Measurements from ENCODE around the gene TMTC4. TPM values are rescaled to one million over a fixed set of nuclear protein-coding genes. Genes with fewer than 3 reads are reported as not detected.
A peak's percentile ranks its signal among the peaks of the same experiment; 100 is the strongest.

TMTC4 gene, protein sequence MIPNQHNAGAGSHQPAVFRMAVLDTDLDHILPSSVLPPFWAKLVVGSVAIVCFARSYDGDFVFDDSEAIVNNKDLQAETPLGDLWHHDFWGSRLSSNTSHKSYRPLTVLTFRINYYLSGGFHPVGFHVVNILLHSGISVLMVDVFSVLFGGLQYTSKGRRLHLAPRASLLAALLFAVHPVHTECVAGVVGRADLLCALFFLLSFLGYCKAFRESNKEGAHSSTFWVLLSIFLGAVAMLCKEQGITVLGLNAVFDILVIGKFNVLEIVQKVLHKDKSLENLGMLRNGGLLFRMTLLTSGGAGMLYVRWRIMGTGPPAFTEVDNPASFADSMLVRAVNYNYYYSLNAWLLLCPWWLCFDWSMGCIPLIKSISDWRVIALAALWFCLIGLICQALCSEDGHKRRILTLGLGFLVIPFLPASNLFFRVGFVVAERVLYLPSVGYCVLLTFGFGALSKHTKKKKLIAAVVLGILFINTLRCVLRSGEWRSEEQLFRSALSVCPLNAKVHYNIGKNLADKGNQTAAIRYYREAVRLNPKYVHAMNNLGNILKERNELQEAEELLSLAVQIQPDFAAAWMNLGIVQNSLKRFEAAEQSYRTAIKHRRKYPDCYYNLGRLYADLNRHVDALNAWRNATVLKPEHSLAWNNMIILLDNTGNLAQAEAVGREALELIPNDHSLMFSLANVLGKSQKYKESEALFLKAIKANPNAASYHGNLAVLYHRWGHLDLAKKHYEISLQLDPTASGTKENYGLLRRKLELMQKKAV
- total RNA-seq (ENCODE audit: unreplicated experiment), result 139 TPM
- long read RNA-seq, transcript TMTC4-202 (19 exons, 3,602 nt), result minor isoform, 7 of 48 reads
- long read RNA-seq, transcript TMTC4-203 (18 exons, 3,483 nt), result major isoform, 18 of 48 reads
- long read RNA-seq, partial matches to known transcripts, result 16 of 48 reads
- long read RNA-seq, other reads (novel, unspliced or antisense), result 7 of 48 reads

DNA sequence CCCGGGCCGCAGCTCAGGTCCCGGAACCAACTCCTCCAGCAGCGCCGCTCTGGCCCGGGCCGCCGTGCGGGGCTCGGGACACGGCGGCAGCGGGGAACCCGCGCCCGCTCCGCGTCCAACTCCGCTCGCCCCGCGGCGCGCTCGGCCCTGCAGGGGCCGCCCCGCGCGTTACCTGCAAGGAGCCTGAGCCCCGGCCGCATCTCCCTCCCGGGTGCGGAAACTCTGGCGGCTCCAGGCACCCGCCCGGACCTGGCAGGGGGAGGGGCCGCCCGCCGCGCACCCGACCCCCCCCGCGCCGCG lies at the start of gene TMTC4:
Gene TMTC4 (minus strand): TSS at position 224 of the 300 bp plus-strand sequence. CDS start 4,433 bp downstream, outside the sequence.
- TF ChIP-seq, protein P1, sequence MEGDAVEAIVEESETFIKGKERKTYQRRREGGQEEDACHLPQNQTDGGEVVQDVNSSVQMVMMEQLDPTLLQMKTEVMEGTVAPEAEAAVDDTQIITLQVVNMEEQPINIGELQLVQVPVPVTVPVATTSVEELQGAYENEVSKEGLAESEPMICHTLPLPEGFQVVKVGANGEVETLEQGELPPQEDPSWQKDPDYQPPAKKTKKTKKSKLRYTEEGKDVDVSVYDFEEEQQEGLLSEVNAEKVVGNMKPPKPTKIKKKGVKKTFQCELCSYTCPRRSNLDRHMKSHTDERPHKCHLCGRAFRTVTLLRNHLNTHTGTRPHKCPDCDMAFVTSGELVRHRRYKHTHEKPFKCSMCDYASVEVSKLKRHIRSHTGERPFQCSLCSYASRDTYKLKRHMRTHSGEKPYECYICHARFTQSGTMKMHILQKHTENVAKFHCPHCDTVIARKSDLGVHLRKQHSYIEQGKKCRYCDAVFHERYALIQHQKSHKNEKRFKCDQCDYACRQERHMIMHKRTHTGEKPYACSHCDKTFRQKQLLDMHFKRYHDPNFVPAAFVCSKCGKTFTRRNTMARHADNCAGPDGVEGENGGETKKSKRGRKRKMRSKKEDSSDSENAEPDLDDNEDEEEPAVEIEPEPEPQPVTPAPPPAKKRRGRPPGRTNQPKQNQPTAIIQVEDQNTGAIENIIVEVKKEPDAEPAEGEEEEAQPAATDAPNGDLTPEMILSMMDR (IDR thresholded peaks at IDR 0.05; ENCODE audit: partially characterized antibody, unreplicated experiment), result no peak
- DNase-seq, result no peak
- Mint-ChIP-seq H3K9me3 (ENCODE audit: unreplicated experiment) (peaks cover 23% of the 10 kb centered on the region), H3K27me3 (ENCODE audit: unreplicated experiment) (peaks cover 23% of the 10 kb centered on the region), H3K27ac (ENCODE audit: unreplicated experiment) (peak within 1 kb of the TSS; percentile 99), H3K4me3 (ENCODE audit: unreplicated experiment) (peak within 1 kb of the TSS; percentile 100), H3K4me1 (ENCODE audit: low read depth, unreplicated experiment) (peaks cover 34% of the 10 kb centered on the region), H3K36me3 (ENCODE audit: unreplicated experiment) (no peaks in the 10 kb centered on the region)

DNA sequence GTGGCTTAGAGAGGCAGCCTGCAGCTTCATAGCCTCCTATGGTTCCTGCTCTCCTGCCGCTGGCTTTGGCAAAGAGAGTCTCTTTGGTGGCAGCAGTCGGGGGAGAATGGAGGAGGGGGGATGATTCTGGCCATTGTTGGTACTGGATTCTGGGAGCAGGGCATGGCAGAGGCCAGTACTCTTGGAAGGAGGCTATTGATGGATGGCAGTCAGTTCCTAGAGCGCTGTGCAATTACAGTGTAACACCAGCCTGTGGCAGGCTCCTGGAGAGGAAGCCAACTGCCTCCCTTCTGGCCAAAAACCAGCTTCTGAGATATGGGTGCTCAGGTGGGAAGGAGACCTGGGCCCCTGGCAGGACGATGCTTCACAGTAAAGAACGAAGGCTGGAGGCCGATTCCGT lies 47.9 kb upstream of the TMTC4 start:
- Mint-ChIP-seq H3K27ac (ENCODE audit: unreplicated experiment) (no peak overlapping the region), H3K4me3 (ENCODE audit: unreplicated experiment) (no peak overlapping the region), H3K4me1 (ENCODE audit: low read depth, unreplicated experiment) (peaks cover 1% of the 10 kb centered on the region), H3K27me3 (ENCODE audit: unreplicated experiment) (peaks cover 2% of the 10 kb centered on the region), H3K36me3 (ENCODE audit: unreplicated experiment) (no peaks in the 10 kb centered on the region), H3K9me3 (ENCODE audit: unreplicated experiment) (no peaks in the 10 kb centered on the region)
- no peak for DNase-seq
- TF ChIP-seq, protein P1 (IDR thresholded peaks at IDR 0.05; ENCODE audit: partially characterized antibody, unreplicated experiment), result no peak

DNA sequence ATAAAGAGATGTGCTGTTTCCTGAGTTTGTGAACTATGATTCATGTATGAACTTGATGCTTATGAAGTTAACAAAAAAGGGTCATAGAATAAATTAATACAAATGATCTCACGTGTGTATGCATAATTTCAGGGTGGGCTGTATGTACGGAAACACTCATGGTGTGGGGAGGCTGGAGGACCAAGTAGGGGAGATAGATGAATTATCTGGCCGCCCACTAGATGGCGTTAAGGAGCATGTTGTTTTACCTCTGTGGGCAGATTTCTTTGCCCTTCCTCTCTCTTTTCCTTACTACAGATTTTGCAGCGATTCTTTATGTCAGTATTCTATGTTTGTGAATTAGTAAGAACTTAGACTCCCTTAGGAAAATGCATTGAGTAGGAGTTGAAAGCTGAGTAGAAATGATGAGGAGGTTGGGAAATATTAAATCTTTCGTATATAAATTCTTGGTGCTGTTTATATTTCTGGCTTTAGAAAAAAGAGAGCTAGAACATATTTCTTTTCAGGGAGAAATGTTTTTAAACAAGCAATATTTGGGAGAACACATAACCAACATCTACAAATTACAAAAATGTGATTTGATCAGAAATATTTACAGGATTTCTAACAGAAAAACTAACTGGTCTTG lies 47.4 kb upstream of the TMTC4 start:
- peak; percentile 73 for DNase-seq
- Mint-ChIP-seq H3K4me1 (ENCODE audit: low read depth, unreplicated experiment) (peaks cover 1% of the 10 kb centered on the region), H3K4me3 (ENCODE audit: unreplicated experiment) (no peak overlapping the region), H3K27me3 (ENCODE audit: unreplicated experiment) (peaks cover 2% of the 10 kb centered on the region), H3K9me3 (ENCODE audit: unreplicated experiment) (no peaks in the 10 kb centered on the region), H3K27ac (ENCODE audit: unreplicated experiment) (no peak overlapping the region), H3K36me3 (ENCODE audit: unreplicated experiment) (no peaks in the 10 kb centered on the region)
- TF ChIP-seq, protein P1 (IDR thresholded peaks at IDR 0.05; ENCODE audit: partially characterized antibody, unreplicated experiment), result peak; percentile 75

DNA sequence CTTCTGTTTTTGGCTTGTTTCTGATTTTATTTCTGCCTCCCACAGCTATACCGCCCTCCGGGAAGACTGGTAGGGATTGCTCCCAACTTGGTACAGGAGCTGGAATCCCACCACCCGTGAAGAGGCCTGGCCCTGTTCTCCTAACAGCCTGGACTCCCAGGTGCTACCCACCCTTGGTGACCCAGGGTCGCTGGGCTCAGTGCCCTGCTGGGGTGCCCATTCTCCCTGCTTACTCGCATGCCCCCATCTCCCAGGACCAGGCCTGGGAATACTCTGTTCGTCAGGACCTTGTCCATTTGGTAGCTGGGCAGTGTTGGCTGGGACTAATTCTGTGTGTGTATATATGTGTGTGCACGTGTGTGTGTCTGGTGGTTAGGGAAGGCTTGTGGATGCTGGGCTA lies 41.0 kb upstream of the TMTC4 start:
- Mint-ChIP-seq H3K9me3 (ENCODE audit: unreplicated experiment) (peaks cover 7% of the 10 kb centered on the region), H3K27me3 (ENCODE audit: unreplicated experiment) (peaks cover 2% of the 10 kb centered on the region), H3K4me1 (ENCODE audit: low read depth, unreplicated experiment) (no peaks in the 10 kb centered on the region), H3K4me3 (ENCODE audit: unreplicated experiment) (no peak overlapping the region), H3K36me3 (ENCODE audit: unreplicated experiment) (peaks cover 5% of the 10 kb centered on the region), H3K27ac (ENCODE audit: unreplicated experiment) (no peak overlapping the region)
- no peak for DNase-seq
- TF ChIP-seq, protein P1 (IDR thresholded peaks at IDR 0.05; ENCODE audit: partially characterized antibody, unreplicated experiment), result no peak

Data from glutamatergic neuron (in vitro differentiated cells).